AG09309 (cell line): ENCODE measurements around the gene PRKACG.

Experiments used
- DNase-seq: peaks from one replicate; pipeline ENCODE4 v3.0.0-alpha.2; 2010; ENCODE audit warnings: low read depth
- H3K4me3 ChIP-seq: 2 replicates; pipeline ENCODE4 v1.5.1; 2011; ENCODE audit warnings: mild to moderate bottlenecking, low read depth, low read length, moderate library complexity; ENCODE audit not compliant: control insufficient read depth
- TF ChIP-seq, protein P1 (sequence below): IDR thresholded peaks from 2 replicates; pipeline ENCODE4 v1.5.1; 2011; ENCODE audit warnings: mild to moderate bottlenecking, low read depth, low read length, inconsistent platforms; ENCODE audit not compliant: insufficient read depth, control insufficient read depth; ENCODE audit errors: missing control alignments

The PRKACG gene

DNA sequence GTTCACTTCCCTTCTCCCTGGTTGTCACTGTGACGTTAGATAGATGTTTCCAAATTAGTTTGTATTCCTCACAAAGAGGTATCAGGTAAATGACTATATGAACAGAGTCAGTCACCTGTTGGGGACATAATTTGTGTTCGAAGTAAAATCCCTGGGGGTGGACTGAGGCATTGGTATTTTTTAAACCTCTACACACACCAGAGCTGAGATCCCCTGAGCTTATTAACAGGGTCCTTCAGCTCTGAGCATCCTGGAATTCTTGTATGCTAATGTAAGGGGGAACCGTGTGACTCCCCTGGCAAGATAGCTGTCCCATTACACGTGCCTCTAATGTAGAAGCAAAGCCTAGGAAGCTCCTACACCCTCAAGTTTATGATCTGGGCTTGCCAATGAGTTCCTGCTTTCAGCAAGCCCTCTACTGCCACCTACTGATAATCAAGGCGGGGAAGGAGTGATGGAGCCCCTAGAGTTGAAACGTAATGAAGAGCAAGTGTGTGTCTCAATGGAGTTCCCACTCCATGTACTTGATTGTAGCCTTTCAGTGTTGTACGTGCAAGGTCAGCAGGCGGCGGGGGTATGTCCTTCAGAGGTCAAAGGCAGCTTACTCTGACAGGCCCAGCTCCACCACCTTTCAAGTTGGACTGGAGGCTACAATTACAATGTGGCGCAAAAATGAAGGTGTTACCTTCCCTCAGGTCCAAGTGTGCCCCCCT is 14.4 kb downstream of the PRKACG start:
- no peak overlapping the region for H3K4me3 ChIP-seq
- peak; percentile 31 for DNase-seq
- TF ChIP-seq, protein P1, sequence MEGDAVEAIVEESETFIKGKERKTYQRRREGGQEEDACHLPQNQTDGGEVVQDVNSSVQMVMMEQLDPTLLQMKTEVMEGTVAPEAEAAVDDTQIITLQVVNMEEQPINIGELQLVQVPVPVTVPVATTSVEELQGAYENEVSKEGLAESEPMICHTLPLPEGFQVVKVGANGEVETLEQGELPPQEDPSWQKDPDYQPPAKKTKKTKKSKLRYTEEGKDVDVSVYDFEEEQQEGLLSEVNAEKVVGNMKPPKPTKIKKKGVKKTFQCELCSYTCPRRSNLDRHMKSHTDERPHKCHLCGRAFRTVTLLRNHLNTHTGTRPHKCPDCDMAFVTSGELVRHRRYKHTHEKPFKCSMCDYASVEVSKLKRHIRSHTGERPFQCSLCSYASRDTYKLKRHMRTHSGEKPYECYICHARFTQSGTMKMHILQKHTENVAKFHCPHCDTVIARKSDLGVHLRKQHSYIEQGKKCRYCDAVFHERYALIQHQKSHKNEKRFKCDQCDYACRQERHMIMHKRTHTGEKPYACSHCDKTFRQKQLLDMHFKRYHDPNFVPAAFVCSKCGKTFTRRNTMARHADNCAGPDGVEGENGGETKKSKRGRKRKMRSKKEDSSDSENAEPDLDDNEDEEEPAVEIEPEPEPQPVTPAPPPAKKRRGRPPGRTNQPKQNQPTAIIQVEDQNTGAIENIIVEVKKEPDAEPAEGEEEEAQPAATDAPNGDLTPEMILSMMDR: peak; percentile 90

DNA sequence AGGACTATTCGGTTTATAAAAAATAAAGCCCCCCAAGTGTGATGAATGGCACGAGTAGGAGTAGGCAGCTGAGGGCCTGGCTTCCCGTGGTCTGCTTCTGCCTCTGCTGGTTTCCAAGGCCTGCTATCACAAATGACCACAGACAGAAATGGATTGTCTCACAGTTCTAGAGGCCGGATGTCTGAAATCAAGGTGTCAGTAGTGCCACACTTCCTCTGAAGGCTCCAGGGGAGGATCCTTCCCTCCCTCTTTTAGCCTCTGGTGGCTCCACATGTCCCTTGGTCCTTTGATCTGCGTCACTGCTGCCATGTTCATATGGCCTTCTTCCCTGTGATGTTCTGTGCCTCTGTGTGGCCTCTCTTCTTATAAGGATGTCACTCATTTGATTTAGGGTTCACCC is 15.1 kb downstream of the PRKACG start:
- TF ChIP-seq, protein P1: no peak
- H3K4me3 ChIP-seq: no peak overlapping the region
- DNase-seq: no peak

DNA sequence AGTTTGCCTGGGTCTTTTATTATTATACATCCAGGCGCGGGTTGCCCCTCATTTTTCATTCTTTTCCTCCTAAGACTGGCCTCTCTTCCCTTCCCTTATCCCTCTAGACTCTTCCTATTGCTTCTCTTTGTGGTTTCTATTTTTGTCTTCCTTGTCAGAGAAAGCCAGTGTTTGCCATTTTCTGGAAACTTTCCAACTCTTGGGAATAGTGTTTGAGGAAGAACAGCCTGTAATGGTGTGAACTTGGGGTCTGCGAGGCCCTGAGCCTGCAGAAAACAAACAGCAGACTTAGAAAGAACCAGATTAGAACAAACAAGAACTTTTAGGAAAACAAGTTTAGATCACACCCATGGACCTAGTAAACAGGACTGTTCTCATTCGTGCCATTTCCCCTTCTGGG is 15.5 kb downstream of the PRKACG start:
- no peak overlapping the region for H3K4me3 ChIP-seq
- DNase-seq: no peak
- TF ChIP-seq, protein P1: no peak

DNA sequence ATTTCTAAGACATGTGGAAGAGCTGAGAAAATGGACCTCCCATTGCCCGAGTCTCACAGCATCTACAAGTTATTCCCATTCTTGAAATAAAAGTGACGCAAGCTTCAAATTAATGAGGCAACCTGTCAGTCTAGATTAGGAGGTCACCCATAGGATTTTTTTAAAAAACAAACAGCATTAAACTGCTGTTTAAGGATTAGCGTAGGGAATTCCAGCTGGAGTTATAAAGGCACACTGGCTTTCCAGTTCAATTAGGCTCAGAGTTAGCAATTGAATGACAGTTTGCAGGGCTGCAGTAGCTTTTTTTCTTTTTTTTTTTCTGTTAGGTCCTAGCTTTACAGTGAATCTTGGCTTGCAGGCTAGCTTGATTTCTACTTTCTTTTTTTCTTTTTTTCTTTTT is 16.2 kb downstream of the PRKACG start:
- DNase-seq: no peak
- H3K4me3 ChIP-seq: no peak overlapping the region
- TF ChIP-seq, protein P1: no peak

DNA sequence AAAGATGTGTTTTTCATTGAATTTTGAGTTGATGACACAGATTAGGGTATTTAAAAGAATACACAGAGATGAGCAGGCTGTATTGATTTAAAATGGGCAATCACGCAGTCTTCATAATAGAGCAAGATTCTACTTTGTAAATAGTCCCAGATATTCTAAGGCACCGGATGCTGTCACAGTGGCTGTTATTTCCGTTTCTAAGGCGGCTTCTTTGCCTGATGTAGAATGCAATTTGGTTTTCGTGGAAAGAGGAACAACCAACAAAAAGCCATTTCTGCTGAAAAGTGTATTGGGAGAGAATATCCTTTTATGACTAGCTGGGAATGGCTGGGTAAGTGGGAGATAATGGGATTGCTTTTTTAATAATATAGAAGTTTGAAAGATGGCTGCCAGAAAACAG is 17.5 kb downstream of the PRKACG start:
- no peak for DNase-seq
- no peak overlapping the region for H3K4me3 ChIP-seq
- TF ChIP-seq, protein P1: no peak

DNA sequence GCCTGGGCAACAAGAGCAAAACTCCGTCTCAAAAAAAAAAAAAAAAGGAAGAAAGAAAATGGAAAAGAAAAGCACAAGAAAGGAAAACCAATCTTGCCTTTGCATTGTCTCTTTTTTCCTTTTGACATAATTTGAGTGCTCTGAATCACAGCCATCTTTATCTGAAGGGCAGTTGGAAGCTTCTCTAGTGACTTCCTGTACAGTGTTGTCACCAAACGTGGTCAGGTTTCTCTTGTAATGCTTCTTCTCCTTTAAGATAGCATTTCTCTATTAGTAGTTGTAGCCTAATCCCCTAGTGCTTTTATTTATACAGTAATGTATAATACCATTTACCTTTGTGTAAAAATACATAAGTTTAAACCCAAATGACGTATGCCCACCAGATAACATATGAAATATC is 18.1 kb downstream of the PRKACG start:
- no peak for DNase-seq

More for the DNA sequence above, 18.1 kb downstream of the PRKACG start:
- TF ChIP-seq, protein P1: no peak
- no peak overlapping the region for H3K4me3 ChIP-seq
